KMS-11 (cell line): Measurements from ENCODE around the gene CYP26C1.

Experiments used
- H2AFZ ChIP-seq: fragments of 200-600 bp; sonication (generic); 2 replicates; pipeline ENCODE4 v1.6.1; 2016; ENCODE audit warnings: antibody characterized with exemption, mixed run types, low read depth
- H3K27ac ChIP-seq: fragments of 200-600 bp; sonication (generic); 2 replicates; pipeline ENCODE4 v1.6.1; 2016; ENCODE audit warnings: mild to moderate bottlenecking, mixed run types
- H3K27me3 ChIP-seq: fragments of 200-600 bp; sonication (generic); 2 replicates; pipeline ENCODE4 v1.6.1; 2017; ENCODE audit warnings: mild to moderate bottlenecking, low read depth, mixed run types, moderate library complexity; ENCODE audit not compliant: insufficient read depth
- H3K36me3 ChIP-seq: fragments of 200-600 bp; sonication (generic); 2 replicates; pipeline ENCODE4 v1.6.1; 2017; ENCODE audit warnings: mild to moderate bottlenecking, mixed run types; ENCODE audit not compliant: insufficient read depth
- H3K4me1 ChIP-seq: fragments of 200-600 bp; sonication (generic); 2 replicates; pipeline ENCODE4 v1.6.1; 2016; ENCODE audit warnings: mild to moderate bottlenecking, low read depth, mixed run types; ENCODE audit not compliant: poor library complexity, severe bottlenecking
- H3K4me2 ChIP-seq: fragments of 200-600 bp; sonication (generic); 2 replicates; pipeline ENCODE4 v1.7.0; 2016; ENCODE audit warnings: mild to moderate bottlenecking, mixed run types
- H3K4me3 ChIP-seq: fragments of 200-600 bp; sonication (generic); IDR thresholded peaks from 2 replicates; pipeline ENCODE4 v1.6.1; 2017; ENCODE audit warnings: low read depth, low read length, mixed read lengths; ENCODE audit not compliant: insufficient read depth
- H3K79me2 ChIP-seq: fragments of 200-600 bp; sonication (generic); 2 replicates; pipeline ENCODE4 v1.6.1; 2016; ENCODE audit warnings: low read depth, mixed run types; ENCODE audit not compliant: insufficient read depth
- H3K9ac ChIP-seq: fragments of 200-600 bp; sonication (generic); 2 replicates; pipeline ENCODE4 v1.6.1; 2016; ENCODE audit warnings: mild to moderate bottlenecking, mixed run types
- H4K20me1 ChIP-seq: fragments of 200-600 bp; sonication (generic); 2 replicates; pipeline ENCODE4 v1.6.1; 2016; ENCODE audit warnings: mild to moderate bottlenecking, mixed run types; ENCODE audit not compliant: insufficient read depth
- TF ChIP-seq, protein P1 (sequence below): fragments of 200-600 bp; sonication (generic); conservative IDR thresholded peaks from 2 replicates; pipeline ENCODE4 v1.6.1; 2017; ENCODE audit warnings: low read depth, mild to moderate bottlenecking, antibody characterized with exemption, low read length, moderate library complexity, mixed read lengths

Gene CYP26C1

GRCh38 chr10:93088466-93088865, 27.9 kb downstream of the CYP26C1 start:
- Histone ChIP-seq H3K36me3 (no peaks in the 10 kb centered on the region), H3K9ac (no peak overlapping the region), H3K79me2 (no peaks in the 10 kb centered on the region), H3K27me3 (peaks cover 3% of the 10 kb centered on the region; the same call in 1 of the 2 replicates), H3K4me2 (no peak overlapping the region), H2AFZ (no peak overlapping the region), H3K4me1 (peaks cover 29% of the 10 kb centered on the region), H4K20me1 (no peaks in the 10 kb centered on the region), H3K4me3 (no peak overlapping the region), H3K27ac (no peak overlapping the region)
- TF ChIP-seq, protein P1, sequence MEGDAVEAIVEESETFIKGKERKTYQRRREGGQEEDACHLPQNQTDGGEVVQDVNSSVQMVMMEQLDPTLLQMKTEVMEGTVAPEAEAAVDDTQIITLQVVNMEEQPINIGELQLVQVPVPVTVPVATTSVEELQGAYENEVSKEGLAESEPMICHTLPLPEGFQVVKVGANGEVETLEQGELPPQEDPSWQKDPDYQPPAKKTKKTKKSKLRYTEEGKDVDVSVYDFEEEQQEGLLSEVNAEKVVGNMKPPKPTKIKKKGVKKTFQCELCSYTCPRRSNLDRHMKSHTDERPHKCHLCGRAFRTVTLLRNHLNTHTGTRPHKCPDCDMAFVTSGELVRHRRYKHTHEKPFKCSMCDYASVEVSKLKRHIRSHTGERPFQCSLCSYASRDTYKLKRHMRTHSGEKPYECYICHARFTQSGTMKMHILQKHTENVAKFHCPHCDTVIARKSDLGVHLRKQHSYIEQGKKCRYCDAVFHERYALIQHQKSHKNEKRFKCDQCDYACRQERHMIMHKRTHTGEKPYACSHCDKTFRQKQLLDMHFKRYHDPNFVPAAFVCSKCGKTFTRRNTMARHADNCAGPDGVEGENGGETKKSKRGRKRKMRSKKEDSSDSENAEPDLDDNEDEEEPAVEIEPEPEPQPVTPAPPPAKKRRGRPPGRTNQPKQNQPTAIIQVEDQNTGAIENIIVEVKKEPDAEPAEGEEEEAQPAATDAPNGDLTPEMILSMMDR = no peak

- no peak overlapping the region for H2AFZ ChIP-seq
- no peaks in the 10 kb centered on the region; the same call in 1 of the 2 replicates for H3K27me3 ChIP-seq
- H4K20me1 ChIP-seq = no peaks in the 10 kb centered on the region
- H3K79me2 ChIP-seq = no peaks in the 10 kb centered on the region
- TF ChIP-seq, protein P1 = no peak
- peaks cover 14% of the 10 kb centered on the region for H3K4me1 ChIP-seq
- no peak overlapping the region for H3K9ac ChIP-seq
- H3K4me3 ChIP-seq = no peak overlapping the region
- no peak overlapping the region for H3K27ac ChIP-seq
- no peak overlapping the region for H3K4me2 ChIP-seq
- no peaks in the 10 kb centered on the region for H3K36me3 ChIP-seq
These were observed 30.0 kb downstream of the CYP26C1 start for GRCh38 chr10:93090619-93091018.

DNA sequence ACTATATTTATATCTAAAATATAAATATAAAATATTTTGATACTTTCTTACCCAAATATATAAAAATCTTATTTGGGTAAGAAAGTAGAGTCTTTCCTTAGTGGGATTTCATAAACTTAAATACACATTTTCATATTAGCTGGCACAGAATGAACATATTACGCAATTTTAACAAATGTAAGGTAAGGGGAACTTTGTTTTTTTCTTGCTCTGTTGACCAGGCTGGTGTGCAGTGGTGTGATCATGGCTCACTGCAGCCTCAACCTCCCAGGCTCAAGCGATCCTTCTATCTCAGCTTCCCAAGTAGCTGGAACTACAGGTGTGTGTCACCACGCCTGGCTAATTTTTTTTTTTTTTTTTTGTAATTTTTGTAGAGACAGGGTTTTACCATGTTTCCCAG, 31.4 kb downstream of the CYP26C1 start:
- Histone ChIP-seq H4K20me1 (no peaks in the 10 kb centered on the region), H3K27ac (no peak overlapping the region), H3K9ac (no peak overlapping the region), H2AFZ (no peak overlapping the region), H3K36me3 (no peaks in the 10 kb centered on the region), H3K4me3 (no peak overlapping the region), H3K79me2 (no peaks in the 10 kb centered on the region), H3K27me3 (no peaks in the 10 kb centered on the region; the same call in 1 of the 2 replicates), H3K4me1 (peaks cover 2% of the 10 kb centered on the region), H3K4me2 (no peak overlapping the region)
- TF ChIP-seq, protein P1 = no peak

GRCh38 chr10:93095225-93095624, 34.6 kb downstream of the CYP26C1 start:
- H3K4me3 ChIP-seq = no peak overlapping the region
- no peak overlapping the region for H3K9ac ChIP-seq
- TF ChIP-seq, protein P1 = no peak
- no peak overlapping the region for H3K4me2 ChIP-seq
- no peak overlapping the region for H3K27ac ChIP-seq
- no peaks in the 10 kb centered on the region for H3K27me3 ChIP-seq
- no peaks in the 10 kb centered on the region for H3K4me1 ChIP-seq
- H3K79me2 ChIP-seq = no peaks in the 10 kb centered on the region
- no peaks in the 10 kb centered on the region for H3K36me3 ChIP-seq
- H2AFZ ChIP-seq = no peak overlapping the region
- no peaks in the 10 kb centered on the region for H4K20me1 ChIP-seq
